AG04450 (cell line): Measurements from ENCODE around the gene CLCN5. TPM values are rescaled to one million over a fixed set of nuclear protein-coding genes. Genes with fewer than 3 reads are reported as not detected.

ENCODE experiments used
- CTCF ChIA-PET: fragments of 300-600, 350-600 bp; formaldehyde crosslinking; extraction: SDS; loops from one replicate; lab custom pipeline; 2022; ENCODE audit warnings: antibody characterized with exemption, inconsistent platforms; lab: Charles Lee
- POLR2A ChIA-PET: fragments of 350-600 bp; formaldehyde crosslinking; extraction: SDS; loops from one replicate; lab custom pipeline; 2021; ENCODE audit warnings: antibody characterized with exemption, inconsistent platforms; lab: Yijun Ruan, JAX
- DNase-seq: peaks from one replicate; pipeline ENCODE4 v3.0.0-alpha.2; 2011; ENCODE audit warnings: low read depth, low spot score
- H3K27ac ChIP-seq: one replicate; pipeline ENCODE4 v1.5.1; 2012; ENCODE audit warnings: low read depth, low read length, control low read depth
- H3K27me3 ChIP-seq: one replicate; pipeline ENCODE4 v1.6.0; 2012; ENCODE audit warnings: low read length; ENCODE audit not compliant: control insufficient read depth, insufficient read depth
- H3K4me3 ChIP-seq: 2 replicates; pipeline ENCODE4 v1.5.1; 2011; ENCODE audit warnings: mild to moderate bottlenecking, low read depth, low read length, control low read depth
- H3K9me3 ChIP-seq: 2 replicates; pipeline ENCODE4 v1.5.1; 2012; ENCODE audit warnings: low read length; ENCODE audit not compliant: control insufficient read depth, insufficient read depth
- polyA plus RNA-seq: library from polyadenylated mRNA; depleted of rRNA; stranded (reverse); fragments of >200 nt; gene quantifications from 2 replicates; pipeline ENCODE4 v1.2.3, GENCODE V29; 2011
- TF ChIP-seq, protein P1 (sequence below): IDR thresholded peaks from 2 replicates; pipeline ENCODE4 v1.5.1; 2011; ENCODE audit warnings: low read depth, low read length, control low read depth, inconsistent platforms

The CLCN5 gene
- polyA plus RNA-seq, 1 experiment, result 2.2 TPM

DNA sequence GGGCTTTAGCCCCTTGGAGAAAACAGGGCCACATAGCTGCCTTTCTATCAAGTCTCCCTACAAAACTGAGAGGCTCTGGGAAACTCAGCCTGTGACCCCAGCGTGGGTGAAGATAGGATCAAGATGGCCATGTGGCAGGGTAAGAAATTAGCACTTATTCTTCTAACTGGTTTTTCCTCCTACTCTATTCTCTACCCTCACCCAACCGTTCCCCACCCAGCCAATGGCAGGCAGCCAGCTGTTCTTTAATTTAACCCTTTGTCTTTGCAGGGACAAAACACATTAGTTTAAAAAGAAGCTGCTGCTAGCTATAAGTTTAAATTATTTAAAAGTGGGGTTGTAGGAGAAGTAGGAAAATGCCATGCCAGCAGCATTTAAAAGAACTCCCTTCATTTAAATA, 2.8 kb downstream of the CLCN5 start:
- Histone ChIP-seq H3K4me3 (no peak overlapping the region), H3K9me3 (no peaks in the 10 kb centered on the region; the same call in 1 of the 2 replicates), H3K27ac (no peak overlapping the region), H3K27me3 (no peaks in the 10 kb centered on the region)
- CTCF ChIA-PET, result interaction anchor here (2.9 kb wide), 1 partner anchor 41 kb away, joined by 9 read pairs; no protein-coding TSS in a partner anchor
- DNase-seq, result no peak
- POLR2A ChIA-PET, result no interaction called here
- TF ChIP-seq, protein P1, sequence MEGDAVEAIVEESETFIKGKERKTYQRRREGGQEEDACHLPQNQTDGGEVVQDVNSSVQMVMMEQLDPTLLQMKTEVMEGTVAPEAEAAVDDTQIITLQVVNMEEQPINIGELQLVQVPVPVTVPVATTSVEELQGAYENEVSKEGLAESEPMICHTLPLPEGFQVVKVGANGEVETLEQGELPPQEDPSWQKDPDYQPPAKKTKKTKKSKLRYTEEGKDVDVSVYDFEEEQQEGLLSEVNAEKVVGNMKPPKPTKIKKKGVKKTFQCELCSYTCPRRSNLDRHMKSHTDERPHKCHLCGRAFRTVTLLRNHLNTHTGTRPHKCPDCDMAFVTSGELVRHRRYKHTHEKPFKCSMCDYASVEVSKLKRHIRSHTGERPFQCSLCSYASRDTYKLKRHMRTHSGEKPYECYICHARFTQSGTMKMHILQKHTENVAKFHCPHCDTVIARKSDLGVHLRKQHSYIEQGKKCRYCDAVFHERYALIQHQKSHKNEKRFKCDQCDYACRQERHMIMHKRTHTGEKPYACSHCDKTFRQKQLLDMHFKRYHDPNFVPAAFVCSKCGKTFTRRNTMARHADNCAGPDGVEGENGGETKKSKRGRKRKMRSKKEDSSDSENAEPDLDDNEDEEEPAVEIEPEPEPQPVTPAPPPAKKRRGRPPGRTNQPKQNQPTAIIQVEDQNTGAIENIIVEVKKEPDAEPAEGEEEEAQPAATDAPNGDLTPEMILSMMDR, result no peak

DNA sequence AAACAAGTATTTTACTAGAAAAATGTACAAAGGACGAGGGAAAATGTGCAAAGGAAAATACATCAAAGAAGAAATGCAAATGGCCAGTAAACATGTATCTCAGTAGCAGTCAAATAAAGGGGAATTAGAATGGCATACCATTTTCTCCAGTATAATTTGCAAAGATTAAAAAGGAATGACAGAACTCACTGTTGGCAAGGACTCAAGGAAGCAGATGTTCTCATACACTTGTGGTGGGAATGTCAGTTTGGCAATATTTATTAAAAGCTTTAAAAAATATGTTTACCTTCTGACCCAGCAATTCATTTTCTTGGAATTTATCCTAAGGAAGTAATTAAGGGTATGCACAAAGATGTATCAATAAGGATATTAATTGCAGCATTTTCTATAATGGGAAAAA, 7.6 kb downstream of the CLCN5 start:
- H3K27ac ChIP-seq, result no peak overlapping the region
- H3K9me3 ChIP-seq, result no peaks in the 10 kb centered on the region
- ChIA-PET POLR2A (no interaction called here), CTCF (no interaction called here)
- DNase-seq, result no peak
- no peaks in the 10 kb centered on the region for H3K27me3 ChIP-seq
- TF ChIP-seq, protein P1, result no peak
- H3K4me3 ChIP-seq, result no peak overlapping the region

DNA sequence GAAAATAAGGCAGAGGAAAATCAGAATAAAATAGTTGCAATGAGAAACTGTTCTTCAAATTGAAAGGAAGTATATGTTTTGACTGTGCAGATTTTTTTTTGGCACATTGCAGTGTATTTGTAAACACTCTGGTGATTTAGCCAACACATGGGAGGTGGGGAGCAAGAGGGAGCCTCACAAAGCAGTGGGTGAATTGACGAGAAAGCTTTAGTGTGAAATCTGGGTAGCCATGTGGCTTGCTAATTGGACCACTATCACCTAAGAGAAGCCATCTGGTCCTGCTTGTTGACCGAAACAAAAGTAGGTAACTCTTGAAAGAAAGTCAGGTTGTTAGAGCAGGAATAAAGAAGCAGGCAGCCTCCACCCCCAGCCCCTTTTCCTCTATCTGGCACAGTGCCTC, 10.4 kb downstream of the CLCN5 start:
- H3K4me3 ChIP-seq, result no peak overlapping the region
- no peak for DNase-seq
- POLR2A ChIA-PET, result no interaction called here
- H3K9me3 ChIP-seq, result no peaks in the 10 kb centered on the region
- H3K27ac ChIP-seq, result no peak overlapping the region
- TF ChIP-seq, protein P1, result no peak
- H3K27me3 ChIP-seq, result no peaks in the 10 kb centered on the region
- CTCF ChIA-PET, result no interaction called here

DNA sequence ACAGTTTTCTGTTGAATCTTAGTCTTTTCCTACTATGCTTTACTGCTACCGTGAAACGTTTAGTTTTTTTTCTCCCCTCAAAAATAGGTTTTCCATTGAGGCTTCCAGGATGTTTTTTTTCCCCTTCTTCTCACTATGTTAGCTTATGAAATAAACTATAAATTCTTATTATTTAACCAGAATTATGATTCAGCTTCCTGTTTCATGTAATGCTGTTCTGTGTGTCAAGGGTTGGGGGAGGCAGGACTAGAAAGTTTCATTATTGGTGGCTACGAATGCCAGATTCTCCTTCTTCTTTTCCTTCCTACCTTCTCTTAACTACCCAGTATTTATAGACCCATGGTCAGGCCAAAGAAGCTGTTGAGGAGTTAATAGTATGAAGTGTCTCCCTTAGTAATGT, 11.8 kb downstream of the CLCN5 start:
- Histone ChIP-seq H3K27ac (no peak overlapping the region), H3K9me3 (no peaks in the 10 kb centered on the region), H3K4me3 (no peak overlapping the region), H3K27me3 (no peaks in the 10 kb centered on the region)
- POLR2A ChIA-PET, result no interaction called here
- no peak for DNase-seq
- CTCF ChIA-PET, result no interaction called here
- TF ChIP-seq, protein P1, result no peak

DNA sequence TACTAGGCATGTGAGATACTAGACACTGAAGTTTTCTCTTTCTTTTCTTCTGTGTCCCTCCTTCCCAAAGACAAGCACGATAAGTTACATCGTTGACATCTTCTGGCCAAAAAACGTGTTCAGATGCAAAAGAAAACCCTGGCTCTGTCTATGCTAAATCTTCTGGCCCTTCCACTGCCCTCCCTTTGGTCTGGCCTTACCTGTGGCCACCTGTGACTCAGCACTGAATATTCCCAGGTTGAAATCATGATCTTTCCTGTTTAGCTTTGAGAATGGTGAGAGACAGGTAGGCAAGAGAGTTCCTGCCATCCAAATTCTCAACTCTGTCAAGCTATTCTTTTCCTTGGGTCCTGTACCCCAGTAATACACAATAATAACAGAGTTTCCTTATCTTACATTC, 12.3 kb downstream of the CLCN5 start:
- no peaks in the 10 kb centered on the region for H3K27me3 ChIP-seq
- POLR2A ChIA-PET, result no interaction called here
- DNase-seq, result no peak
- H3K27ac ChIP-seq, result no peak overlapping the region
- TF ChIP-seq, protein P1, result no peak
- CTCF ChIA-PET, result no interaction called here
- H3K9me3 ChIP-seq, result no peaks in the 10 kb centered on the region
- no peak overlapping the region for H3K4me3 ChIP-seq
